LHCN-M2 (cell line): Measurements from ENCODE around the gene RAMP3. TPM values are rescaled to one million over a fixed set of nuclear protein-coding genes. Genes with fewer than 3 reads are reported as not detected.
"Not testable (repeated sequence)": the region's sequence is repeated elsewhere in the genome, so short reads cannot be mapped to it uniquely, and the experiment has no call there.

Experiments
- DNase-seq: peaks from one replicate; pipeline ENCODE4 v3.0.0-alpha.2; 2012; ENCODE audit warnings: low read depth
- total RNA-seq: library from RNA; depleted of rRNA; stranded (reverse); fragments of >200 nt; gene quantifications from 2 replicates; pipeline ENCODE4 v1.2.3, GENCODE V29; 2014

RAMP3 gene
- total RNA-seq, 1 experiment from 2014 or later, result not detected

DNA sequence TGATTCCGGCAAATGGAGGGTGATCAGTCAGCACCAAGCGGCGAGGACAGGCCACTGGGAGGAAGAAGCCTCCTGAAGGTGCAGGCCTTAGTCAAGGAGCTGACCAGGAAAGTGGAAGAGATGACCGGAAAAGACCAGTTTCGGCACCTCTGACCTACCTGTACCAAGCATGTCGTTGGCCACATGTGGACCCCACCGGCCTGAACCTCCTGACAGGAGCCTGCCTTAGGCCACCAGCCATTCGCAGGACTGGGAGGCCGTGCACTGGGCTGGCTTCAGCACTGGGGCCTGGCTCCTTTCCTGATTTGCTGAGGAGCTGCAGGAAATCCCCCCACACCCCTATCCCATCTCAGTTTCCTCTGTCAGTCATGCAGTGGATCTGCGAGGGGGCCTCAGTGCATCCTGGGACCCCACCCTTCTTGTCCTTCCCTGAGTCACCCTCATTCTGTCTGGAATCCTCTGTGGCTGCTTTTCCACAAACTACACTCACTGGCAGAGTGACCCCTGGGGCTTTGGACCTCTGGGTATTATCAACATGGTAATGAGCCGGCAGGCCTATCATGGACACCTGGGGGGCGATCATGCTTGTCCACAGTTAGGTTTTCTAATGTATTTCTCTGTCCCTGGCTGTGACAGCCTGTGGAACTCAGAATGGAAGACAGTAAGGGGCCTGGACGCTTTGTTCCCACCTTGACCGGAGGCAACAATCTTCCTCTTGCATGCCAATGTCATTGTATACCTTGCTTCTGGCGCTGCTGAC, 33.0 kb downstream of the RAMP3 start:
- no peak for DNase-seq

DNA sequence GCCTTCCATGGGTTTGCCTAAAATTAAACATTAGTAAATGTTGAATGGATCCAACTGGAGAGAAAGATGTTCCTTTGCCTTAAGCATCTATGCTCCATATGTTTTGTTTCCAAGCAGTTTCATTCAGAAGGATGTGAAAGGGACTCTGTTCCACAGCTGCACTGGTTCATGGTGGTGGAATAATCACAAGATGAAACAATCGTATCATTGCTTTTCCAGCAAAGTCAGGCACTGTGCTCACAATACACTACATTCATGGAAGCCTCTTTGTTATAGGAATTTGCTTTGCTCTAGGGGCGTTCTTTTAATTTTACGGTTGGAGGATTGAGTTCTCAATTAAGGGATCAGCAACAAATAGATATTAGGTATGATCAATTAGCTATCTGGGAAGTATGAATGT, 33.8 kb downstream of the RAMP3 start:
- DNase-seq, result no peak

DNA sequence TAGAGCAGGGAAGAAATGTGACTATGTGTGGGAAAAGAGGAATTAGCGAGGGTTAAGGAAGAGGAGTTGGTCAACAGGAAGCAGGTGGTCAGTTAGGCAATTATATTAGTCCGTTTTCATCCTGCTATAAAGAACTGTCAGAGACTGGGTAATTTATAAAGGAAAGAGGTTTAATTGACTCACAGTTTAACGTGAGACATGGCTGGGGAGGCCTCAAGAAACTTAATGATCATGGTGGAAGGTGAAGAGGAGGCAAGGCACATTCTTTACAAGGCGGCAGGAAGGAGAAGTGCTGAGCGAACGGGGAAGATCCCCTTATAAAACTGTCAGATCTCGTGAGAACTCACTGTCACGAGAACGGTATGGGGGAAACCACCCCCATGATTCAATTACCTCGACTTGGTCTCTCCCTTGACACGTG, 35.0 kb downstream of the RAMP3 start:
- DNase-seq, result no peak

DNA sequence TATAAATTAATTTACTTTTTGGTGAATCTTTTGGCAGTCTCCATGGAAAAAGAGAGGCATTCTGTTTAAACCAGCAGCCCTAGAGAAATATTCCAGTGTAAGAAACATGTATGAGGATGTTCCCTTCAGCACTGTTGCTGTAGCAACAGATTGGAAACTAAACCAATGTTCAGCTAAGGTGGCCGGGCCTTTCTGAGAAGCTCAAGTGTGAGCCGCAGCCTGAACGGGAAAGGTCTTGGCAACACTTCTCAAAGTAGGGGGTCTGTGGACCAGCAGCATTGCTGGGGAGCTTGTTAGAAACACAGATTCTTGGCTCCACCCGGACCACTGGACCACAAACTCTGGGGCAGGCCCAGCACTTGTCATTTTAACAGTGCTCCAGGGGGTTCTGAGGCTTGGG, 36.2 kb downstream of the RAMP3 start:
- DNase-seq, result no peak

- DNase-seq, result no peak
Measured at GRCh38 chr7:45196374-45196773, 38.8 kb downstream of the RAMP3 start.

DNA sequence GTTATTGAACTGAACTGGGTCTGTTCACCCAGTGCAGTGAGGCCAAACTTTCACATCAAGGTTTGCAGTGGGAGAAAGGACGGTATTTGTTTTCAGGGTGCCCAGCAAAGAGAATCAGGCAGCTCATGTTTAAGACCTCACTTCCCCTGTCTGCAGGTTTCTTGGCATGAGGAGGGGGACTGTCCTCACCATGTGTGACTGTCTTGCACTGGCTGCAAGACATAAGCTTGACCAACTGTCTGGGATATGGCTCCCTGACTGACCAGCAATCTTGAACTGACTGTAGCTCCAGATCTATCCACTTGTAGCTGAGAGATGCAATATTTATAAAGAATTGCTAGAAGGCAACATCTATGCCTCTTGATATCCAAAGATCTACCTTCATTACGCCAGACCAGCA, 39.9 kb downstream of the RAMP3 start:
- no peak for DNase-seq

DNA sequence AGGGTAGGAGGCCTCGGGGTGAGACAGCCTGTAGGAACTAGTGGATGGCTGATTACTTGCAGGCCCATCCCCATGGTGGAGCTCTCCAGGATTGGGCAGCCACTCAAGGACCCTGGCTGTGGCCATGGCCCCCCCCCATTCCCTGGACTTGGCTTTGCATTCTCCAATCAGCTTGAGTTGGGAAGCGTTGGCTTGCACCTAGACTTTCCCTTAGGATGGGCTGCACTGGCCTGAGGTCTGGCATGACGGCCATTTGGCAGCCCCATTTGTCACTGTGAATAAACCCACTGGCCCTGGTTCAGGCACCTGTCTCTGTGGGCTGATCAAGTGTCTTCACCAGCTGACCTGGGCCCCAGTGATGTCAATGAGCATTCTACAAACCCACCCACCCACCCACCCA, 41.4 kb downstream of the RAMP3 start:
- no peak for DNase-seq

GRCh38 chr7:45199506-45199905, 41.9 kb downstream of the RAMP3 start:
- DNase-seq, result no peak

DNA sequence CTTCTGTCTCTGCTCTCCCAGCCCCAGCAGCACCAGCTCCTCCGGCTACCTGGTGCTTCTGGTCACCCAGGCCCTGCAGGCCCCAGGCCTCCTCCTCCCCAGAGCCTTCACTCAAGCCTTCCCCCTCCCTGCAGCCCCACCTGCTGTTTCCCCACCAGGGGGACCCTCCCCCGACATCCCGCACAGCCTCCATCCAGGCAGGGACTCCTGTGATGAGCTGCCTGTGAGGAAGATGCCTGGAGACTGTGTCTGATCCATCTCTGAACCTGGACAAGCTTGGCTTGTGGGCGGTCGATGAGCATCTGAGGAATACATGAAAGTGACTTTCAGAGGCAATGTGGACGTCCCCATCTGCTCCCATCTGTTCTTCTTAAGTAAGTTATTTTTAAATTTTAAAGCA, 45.0 kb downstream of the RAMP3 start:
- DNase-seq, result no peak

- DNase-seq, result no peak
Measured at GRCh38 chr7:45203036-45203435, 45.4 kb downstream of the RAMP3 start.

DNA sequence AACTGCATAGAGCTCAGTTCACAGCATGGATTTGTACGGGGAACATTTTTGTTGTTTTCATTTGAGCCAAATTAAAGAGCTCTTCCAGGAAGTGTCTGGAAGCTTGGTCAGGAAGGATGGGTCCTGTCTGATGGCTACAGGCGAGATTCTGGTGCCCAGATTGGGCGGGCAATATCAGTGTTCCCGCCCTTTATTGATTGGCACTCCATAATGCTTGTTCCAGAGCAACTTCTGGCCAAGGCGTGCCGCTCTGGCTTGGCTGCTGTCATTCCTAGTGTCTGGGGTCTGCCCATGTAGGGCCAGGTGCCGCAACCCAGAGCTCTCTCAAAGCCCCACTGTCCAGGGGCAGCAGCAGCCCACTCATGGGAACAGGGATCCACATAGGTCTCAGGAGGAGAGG, 45.9 kb downstream of the RAMP3 start:
- DNase-seq, result no peak

DNA sequence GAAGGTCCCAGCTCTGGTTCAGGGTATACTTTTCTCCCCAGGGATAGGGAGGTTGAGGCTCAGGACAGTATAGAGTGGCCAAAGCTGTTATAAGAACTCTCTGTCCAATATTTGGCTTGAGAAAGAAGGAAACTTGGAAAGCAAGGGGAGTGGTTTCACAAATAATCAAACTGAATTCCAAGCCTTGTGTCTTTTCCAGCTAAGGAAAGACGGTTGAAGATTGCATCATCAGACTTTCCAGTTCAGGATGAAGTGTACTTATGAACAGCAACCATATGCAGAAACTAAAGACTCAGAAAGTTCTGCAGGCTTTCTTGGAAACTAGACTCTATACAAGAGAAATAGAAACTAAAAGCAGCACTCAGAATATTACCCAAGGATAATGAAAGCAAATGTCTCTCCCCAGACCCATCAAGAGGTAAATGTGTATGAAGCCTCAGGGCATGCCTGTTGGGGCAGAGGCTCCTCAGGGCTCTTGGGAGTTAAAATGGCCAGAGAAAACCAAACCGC, 46.4 kb downstream of the RAMP3 start:
- peak; percentile 18 for DNase-seq

GRCh38 chr7:45206266-45206665, 48.7 kb downstream of the RAMP3 start:
- not testable (repeated sequence) for DNase-seq

GRCh38 chr7:45209909-45210308, 52.3 kb downstream of the RAMP3 start:
- DNase-seq, result not testable (repeated sequence)

DNA sequence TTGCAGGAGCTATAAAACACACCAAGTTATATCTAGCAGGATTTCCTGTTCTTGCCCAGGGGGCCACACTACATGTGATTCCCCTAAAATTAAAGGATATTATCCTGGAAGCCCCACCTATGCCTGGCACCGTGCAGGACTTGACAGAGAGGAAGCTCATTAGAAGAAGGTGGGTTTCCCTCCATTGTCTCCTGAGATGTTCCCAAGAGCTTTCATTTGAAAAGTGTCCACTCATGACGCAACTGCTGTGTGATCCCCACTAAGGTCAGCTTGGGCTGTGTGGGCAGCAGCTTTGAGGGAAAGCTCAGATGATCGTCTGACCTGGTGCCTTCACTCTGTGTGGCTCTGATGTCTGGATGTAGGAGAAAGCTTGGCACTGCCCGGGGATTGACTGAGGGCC, 53.5 kb downstream of the RAMP3 start:
- no peak for DNase-seq

DNA sequence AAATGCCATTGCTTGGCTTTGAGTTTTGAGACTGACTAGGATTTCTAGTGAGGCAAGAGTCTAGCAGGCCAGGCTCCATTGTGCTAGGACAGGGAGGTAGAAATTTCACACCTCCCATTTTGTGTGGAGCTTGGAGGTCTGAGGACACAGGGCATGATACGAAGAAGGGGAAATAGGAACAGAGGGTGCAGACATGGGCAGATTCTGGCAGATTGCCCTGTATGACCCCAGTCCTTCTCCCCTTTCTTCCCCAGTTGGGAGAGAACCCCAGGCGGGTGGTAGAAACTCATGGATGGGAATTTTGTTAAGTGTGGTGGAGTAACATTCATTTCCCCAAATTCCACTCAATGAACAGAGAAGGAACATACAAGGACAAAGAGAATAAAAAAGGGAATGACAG, 54.4 kb downstream of the RAMP3 start:
- no peak for DNase-seq

GRCh38 chr7:45212606-45213005, 55.0 kb downstream of the RAMP3 start:
- no peak for DNase-seq

DNA sequence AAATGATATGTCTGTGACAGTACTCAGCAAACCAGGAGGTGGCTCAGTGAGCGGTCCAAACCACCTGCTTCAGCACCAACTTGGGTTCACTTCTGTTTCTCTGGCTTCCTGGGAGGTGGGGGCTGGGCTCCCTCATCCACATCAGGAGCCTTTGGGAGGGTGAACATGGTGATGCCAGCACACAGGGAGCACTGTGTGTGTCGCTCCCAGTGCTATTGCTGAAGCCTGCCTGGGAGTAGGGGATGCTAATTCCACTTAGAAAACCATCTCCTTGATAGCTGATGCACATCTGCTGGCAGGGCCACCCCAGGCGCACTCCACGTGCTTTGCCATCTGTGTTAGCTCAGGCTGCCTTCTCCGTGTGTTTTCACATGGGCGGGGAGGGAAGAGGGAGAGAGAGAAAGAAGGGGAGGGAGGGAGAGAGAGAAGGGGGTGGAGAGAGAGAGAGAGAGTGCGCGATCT, 58.0 kb downstream of the RAMP3 start:
- no peak for DNase-seq

DNA sequence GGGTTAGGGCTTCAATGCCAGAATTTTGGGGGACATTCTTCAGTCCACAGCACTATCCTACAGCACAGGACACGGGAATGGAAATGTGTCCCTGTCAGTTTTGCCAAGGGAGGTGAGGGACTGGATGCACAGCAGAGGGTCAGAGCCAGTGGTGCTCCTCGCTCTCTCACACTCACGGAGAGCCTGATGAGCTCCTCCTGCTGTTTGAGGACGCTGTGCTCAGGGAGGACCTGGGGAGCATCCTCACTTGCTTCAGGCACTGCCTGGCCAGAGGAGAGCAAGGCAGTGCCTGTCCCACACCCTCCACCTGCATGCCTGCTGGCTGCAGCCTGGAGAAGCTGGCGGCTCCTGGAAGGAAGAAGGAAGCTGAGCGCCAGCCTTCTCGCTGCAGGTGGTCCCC, 58.6 kb downstream of the RAMP3 start:
- DNase-seq, result no peak

GRCh38 chr7:45216622-45217165, 59.1 kb downstream of the RAMP3 start:
- no peak for DNase-seq

GRCh38 chr7:45217358-45217757, 59.8 kb downstream of the RAMP3 start:
- peak; percentile 15 for DNase-seq

DNA sequence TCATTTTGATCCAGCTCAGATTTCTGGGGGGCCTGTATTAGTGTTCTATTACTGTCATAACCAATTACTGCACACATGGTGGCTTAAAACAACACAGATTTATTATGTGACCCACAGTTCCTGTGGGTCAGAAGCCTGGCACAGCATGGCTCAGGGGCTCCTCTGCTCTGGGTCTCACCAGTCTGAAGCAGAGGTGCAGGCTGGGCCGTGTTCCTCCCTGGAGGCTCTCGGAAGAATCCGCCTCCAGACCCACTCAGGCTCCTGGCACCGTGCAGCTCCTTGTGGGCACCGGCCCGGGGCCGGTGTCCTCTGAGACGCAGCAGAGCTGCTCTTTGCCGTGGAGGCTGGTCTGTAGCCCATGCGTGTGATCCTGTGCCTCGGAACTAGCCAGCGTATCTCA, 61.5 kb downstream of the RAMP3 start:
- DNase-seq, result no peak

GRCh38 chr7:45219801-45220435, 62.3 kb downstream of the RAMP3 start:
- no peak for DNase-seq
